HL-60 (cell line): ENCODE results near the gene EPB41L4B.

Source experiments
- GABPA ChIP-seq: IDR thresholded peaks from 2 replicates; pipeline ENCODE4 v1.6.1; 2012; ENCODE audit warnings: low read depth
- TF ChIP-seq, protein P1 (sequence below): IDR thresholded peaks from one replicate; pipeline ENCODE4 v1.5.1; 2011; ENCODE audit warnings: low read length, control low read depth, inconsistent platforms; ENCODE audit not compliant: insufficient read depth

DNA sequence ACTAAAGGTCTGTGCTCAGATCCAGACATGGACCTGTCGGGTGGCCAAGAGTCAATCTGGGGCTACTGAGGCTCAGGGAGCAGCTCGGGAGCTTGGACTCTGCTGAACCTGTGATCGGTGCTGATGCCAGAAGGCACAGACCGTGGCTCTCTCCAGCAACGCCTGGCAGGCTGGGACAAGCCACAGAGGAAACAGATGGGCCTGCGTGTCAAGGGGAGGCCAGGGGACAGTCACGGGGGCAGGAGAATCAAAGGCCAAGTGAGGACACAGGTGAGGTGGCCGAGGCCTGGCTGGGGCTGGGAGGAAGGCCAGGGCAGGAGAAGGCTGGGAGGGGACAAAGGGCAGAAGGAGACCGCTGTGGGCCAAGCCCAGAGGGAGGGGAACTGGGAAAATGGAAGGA is 43.4 kb downstream of the EPB41L4B start:
- TF ChIP-seq, protein P1, sequence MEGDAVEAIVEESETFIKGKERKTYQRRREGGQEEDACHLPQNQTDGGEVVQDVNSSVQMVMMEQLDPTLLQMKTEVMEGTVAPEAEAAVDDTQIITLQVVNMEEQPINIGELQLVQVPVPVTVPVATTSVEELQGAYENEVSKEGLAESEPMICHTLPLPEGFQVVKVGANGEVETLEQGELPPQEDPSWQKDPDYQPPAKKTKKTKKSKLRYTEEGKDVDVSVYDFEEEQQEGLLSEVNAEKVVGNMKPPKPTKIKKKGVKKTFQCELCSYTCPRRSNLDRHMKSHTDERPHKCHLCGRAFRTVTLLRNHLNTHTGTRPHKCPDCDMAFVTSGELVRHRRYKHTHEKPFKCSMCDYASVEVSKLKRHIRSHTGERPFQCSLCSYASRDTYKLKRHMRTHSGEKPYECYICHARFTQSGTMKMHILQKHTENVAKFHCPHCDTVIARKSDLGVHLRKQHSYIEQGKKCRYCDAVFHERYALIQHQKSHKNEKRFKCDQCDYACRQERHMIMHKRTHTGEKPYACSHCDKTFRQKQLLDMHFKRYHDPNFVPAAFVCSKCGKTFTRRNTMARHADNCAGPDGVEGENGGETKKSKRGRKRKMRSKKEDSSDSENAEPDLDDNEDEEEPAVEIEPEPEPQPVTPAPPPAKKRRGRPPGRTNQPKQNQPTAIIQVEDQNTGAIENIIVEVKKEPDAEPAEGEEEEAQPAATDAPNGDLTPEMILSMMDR, result no peak
- TF ChIP-seq GABPA, result no peak
